Measurements from ENCODE around the gene PPP6R3. TPM values are rescaled to one million over a fixed set of nuclear protein-coding genes. Genes with fewer than 3 reads are reported as not detected.

The PPP6R3 gene
- total RNA-seq, 1 experiment from 2014 or later, result 133 TPM

GRCh38 chr11:68581439-68581838 is 120.9 kb downstream of the PPP6R3 start:
- Histone ChIP-seq H3K27me3 (ENCODE audit: control insufficient read depth, insufficient read depth, low read length) (no peaks in the 10 kb centered on the region), H3K36me3 (replicated peaks; ENCODE audit: control insufficient read depth, insufficient read depth, low read length) (peaks cover 12% of the 10 kb centered on the region), H3K4me3 (ENCODE audit: insufficient read depth, low read depth, low read length) (no peak overlapping the region)
- no peak for DNase-seq

- no peaks in the 10 kb centered on the region for H3K27me3 ChIP-seq (ENCODE audit: control insufficient read depth, insufficient read depth, low read length)
- H3K4me3 ChIP-seq (ENCODE audit: insufficient read depth, low read depth, low read length), result no peak overlapping the region
- no peak for DNase-seq
- peaks cover 15% of the 10 kb centered on the region for H3K36me3 ChIP-seq (replicated peaks; ENCODE audit: control insufficient read depth, insufficient read depth, low read length)
Observed at GRCh38 chr11:68581901-68582300, 121.3 kb downstream of the PPP6R3 start.

GRCh38 chr11:68582416-68583040 is 122.0 kb downstream of the PPP6R3 start:
- H3K4me3 ChIP-seq (ENCODE audit: insufficient read depth, low read depth, low read length), result no peak overlapping the region
- peaks cover 15% of the 10 kb centered on the region for H3K36me3 ChIP-seq (replicated peaks; ENCODE audit: control insufficient read depth, insufficient read depth, low read length)

DNA sequence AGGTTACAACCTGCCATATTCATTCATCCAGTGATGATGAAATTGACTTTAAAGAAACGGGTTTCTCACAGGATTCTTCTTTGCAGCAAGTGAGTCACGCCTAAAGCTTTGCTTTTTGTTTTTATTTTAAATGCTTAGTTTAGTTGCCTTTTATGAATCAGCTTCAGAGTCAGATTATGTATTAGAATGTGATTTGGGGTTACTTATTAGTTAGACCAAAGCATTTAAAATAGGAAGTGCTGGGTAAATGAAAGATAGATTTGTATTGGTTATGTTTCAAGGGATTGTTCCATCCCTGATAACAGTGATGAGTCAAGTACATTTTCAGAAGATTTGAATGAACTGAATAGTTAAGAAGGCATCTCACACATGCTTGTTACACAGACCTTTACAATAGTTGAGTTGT is 122.5 kb downstream of the PPP6R3 start:
- Histone ChIP-seq H3K27me3 (ENCODE audit: control insufficient read depth, insufficient read depth, low read length) (no peaks in the 10 kb centered on the region), H3K36me3 (replicated peaks; ENCODE audit: control insufficient read depth, insufficient read depth, low read length) (peaks cover 17% of the 10 kb centered on the region), H3K4me3 (ENCODE audit: insufficient read depth, low read depth, low read length) (no peak overlapping the region)
- DNase-seq, result no peak

More at GRCh38 chr11:68582416-68583040, 122.0 kb downstream of the PPP6R3 start:
- H3K27me3 ChIP-seq (ENCODE audit: control insufficient read depth, insufficient read depth, low read length), result no peaks in the 10 kb centered on the region
- DNase-seq, result no peak

GRCh38 chr11:68584097-68584496 is 123.5 kb downstream of the PPP6R3 start:
- DNase-seq, result peak; percentile 80
- Histone ChIP-seq H3K27me3 (ENCODE audit: control insufficient read depth, insufficient read depth, low read length) (no peaks in the 10 kb centered on the region), H3K4me3 (ENCODE audit: insufficient read depth, low read depth, low read length) (no peak overlapping the region), H3K36me3 (replicated peaks; ENCODE audit: control insufficient read depth, insufficient read depth, low read length) (peaks cover 14% of the 10 kb centered on the region)

GRCh38 chr11:68584991-68585524 is 124.5 kb downstream of the PPP6R3 start:
- Histone ChIP-seq H3K4me3 (ENCODE audit: insufficient read depth, low read depth, low read length) (no peak overlapping the region), H3K27me3 (ENCODE audit: control insufficient read depth, insufficient read depth, low read length) (no peaks in the 10 kb centered on the region), H3K36me3 (replicated peaks; ENCODE audit: control insufficient read depth, insufficient read depth, low read length) (peaks cover 12% of the 10 kb centered on the region)
- DNase-seq, result no peak

DNA sequence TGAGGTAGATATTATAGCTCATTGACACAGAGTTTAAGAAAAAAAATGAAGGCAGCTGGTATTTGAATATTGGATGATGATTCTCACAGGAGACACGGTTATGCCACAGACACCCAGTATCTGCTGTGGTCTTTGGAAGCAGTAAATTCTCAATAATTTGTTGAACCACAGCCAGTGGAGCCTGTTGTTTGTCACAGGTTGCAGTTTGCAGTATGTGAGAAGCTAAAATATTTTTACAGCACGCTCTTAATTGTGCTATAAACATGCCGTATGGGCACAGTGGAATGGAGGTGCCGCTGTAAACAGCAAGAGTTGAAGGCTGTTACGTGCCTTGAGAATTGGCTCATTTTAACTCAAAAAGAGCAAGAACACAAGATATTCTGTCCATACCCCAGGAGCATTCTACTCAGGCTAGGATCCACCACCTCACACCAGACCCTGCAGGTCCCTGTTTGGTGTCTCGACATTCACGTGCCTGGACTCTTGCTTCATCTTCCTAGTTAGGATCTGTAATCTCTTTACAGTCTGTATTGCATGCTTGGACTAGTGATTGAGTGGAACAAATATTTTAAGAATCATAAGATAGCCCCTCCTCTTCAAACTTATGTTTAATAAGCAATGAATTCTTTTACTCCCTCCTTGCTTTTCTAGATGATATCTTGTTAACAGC is 129.1 kb downstream of the PPP6R3 start:
- DNase-seq, result no peak
- H3K36me3 ChIP-seq (replicated peaks; ENCODE audit: control insufficient read depth, insufficient read depth, low read length), result peaks cover 31% of the 10 kb centered on the region
- H3K4me3 ChIP-seq (ENCODE audit: insufficient read depth, low read depth, low read length), result no peak overlapping the region
- no peaks in the 10 kb centered on the region for H3K27me3 ChIP-seq (ENCODE audit: control insufficient read depth, insufficient read depth, low read length)

- Histone ChIP-seq H3K36me3 (replicated peaks; ENCODE audit: control insufficient read depth, insufficient read depth, low read length) (peaks cover 37% of the 10 kb centered on the region), H3K27me3 (ENCODE audit: control insufficient read depth, insufficient read depth, low read length) (no peaks in the 10 kb centered on the region), H3K4me3 (ENCODE audit: insufficient read depth, low read depth, low read length) (no peak overlapping the region)
- DNase-seq, result no peak
Observed at GRCh38 chr11:68591719-68592118, 131.2 kb downstream of the PPP6R3 start.

- no peaks in the 10 kb centered on the region for H3K27me3 ChIP-seq (ENCODE audit: control insufficient read depth, insufficient read depth, low read length)
- H3K36me3 ChIP-seq (replicated peaks; ENCODE audit: control insufficient read depth, insufficient read depth, low read length), result peaks cover 43% of the 10 kb centered on the region
- H3K4me3 ChIP-seq (ENCODE audit: insufficient read depth, low read depth, low read length), result no peak overlapping the region
- no peak for DNase-seq
Observed at GRCh38 chr11:68593441-68593840, 132.9 kb downstream of the PPP6R3 start.

DNA sequence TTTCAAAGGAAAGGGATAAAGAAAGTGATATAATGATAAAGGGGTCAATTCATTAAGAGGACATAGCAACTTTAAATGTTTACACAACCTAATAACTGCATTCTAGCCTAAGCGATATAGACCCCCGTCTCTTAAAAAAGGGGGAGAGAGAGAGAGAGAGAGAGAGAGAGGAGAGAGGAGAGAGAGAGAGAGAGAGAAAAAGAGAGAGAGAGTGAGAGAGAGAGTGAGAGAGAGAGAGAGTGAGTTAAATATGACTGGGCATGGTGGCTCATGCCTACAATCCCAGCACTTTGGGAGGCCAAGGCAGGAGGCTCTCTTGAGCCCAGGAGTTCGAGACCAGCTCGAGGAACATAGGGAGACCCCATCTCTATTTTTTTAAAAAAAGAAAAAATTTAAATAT is 133.6 kb downstream of the PPP6R3 start:
- peaks cover 47% of the 10 kb centered on the region for H3K36me3 ChIP-seq (replicated peaks; ENCODE audit: control insufficient read depth, insufficient read depth, low read length)
- H3K4me3 ChIP-seq (ENCODE audit: insufficient read depth, low read depth, low read length), result no peak overlapping the region
- no peak for DNase-seq
- H3K27me3 ChIP-seq (ENCODE audit: control insufficient read depth, insufficient read depth, low read length), result no peaks in the 10 kb centered on the region

DNA sequence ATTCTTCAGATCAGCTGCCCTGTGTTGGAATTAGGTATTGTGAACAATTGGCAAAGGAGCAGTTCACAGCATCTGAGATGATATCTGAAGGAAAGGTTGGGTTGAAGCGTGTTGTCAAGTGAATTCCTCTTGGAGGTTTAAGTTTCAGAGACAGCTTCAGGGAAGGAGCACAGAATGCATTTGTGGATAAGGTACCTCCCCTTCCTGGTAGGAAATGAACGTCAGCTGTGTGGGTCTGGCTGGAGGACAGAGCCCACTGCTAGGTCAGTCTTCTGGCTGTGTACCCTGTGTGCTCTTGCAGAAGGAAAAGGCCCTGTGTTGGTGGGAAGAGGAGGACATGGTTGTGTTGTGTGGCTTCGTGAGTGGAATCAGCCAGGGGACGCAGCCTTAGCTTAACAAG is 135.7 kb downstream of the PPP6R3 start:
- no peak overlapping the region for H3K4me3 ChIP-seq (ENCODE audit: insufficient read depth, low read depth, low read length)
- H3K36me3 ChIP-seq (replicated peaks; ENCODE audit: control insufficient read depth, insufficient read depth, low read length), result peaks cover 53% of the 10 kb centered on the region
- H3K27me3 ChIP-seq (ENCODE audit: control insufficient read depth, insufficient read depth, low read length), result no peaks in the 10 kb centered on the region
- no peak for DNase-seq

GRCh38 chr11:68598816-68599653 is 138.5 kb downstream of the PPP6R3 start:
- no peak for DNase-seq
- peaks cover 61% of the 10 kb centered on the region for H3K36me3 ChIP-seq (replicated peaks; ENCODE audit: control insufficient read depth, insufficient read depth, low read length)

GRCh38 chr11:68601147-68601546 is 140.6 kb downstream of the PPP6R3 start:
- Histone ChIP-seq H3K4me3 (ENCODE audit: insufficient read depth, low read depth, low read length) (no peak overlapping the region), H3K27me3 (ENCODE audit: control insufficient read depth, insufficient read depth, low read length) (no peaks in the 10 kb centered on the region), H3K36me3 (replicated peaks; ENCODE audit: control insufficient read depth, insufficient read depth, low read length) (peaks cover 62% of the 10 kb centered on the region)
- no peak for DNase-seq

More at GRCh38 chr11:68598816-68599653, 138.5 kb downstream of the PPP6R3 start:
- Histone ChIP-seq H3K4me3 (ENCODE audit: insufficient read depth, low read depth, low read length) (no peak overlapping the region), H3K27me3 (ENCODE audit: control insufficient read depth, insufficient read depth, low read length) (no peaks in the 10 kb centered on the region)

DNA sequence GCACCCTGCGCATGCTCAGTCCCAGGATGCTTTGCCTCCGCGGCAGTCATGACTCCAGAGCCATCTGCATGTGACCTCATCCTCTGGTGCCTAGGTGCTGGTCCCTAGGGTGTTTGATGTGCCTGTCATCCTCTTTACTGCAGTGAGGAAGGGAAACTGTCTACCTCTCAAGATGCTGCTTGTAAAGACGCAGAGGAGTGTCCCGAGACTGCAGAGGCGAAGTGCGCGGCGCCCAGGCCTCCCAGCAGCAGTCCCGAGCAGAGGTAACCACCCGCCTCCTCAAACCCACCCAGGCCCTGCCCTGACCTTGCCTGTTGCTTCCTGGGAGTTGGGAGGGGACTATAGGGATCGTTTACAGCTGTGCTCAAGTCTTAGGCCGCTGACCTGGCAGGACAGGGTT is 149.2 kb downstream of the PPP6R3 start:
- Histone ChIP-seq H3K4me3 (ENCODE audit: insufficient read depth, low read depth, low read length) (no peak overlapping the region), H3K36me3 (replicated peaks; ENCODE audit: control insufficient read depth, insufficient read depth, low read length) (peaks cover 35% of the 10 kb centered on the region), H3K27me3 (ENCODE audit: control insufficient read depth, insufficient read depth, low read length) (no peaks in the 10 kb centered on the region)
- no peak for DNase-seq
